HG03342 (cell line): ENCODE results near the gene RACGAP1.

ENCODE experiments used
- ATAC-seq: cut with Tn5 transposase; IDR thresholded peaks from one replicate; pipeline ENCODE4 v1.9.1; 2021; ENCODE audit warnings: mild to moderate bottlenecking, moderate library complexity; ENCODE audit not compliant: unreplicated experiment

RACGAP1 gene

DNA sequence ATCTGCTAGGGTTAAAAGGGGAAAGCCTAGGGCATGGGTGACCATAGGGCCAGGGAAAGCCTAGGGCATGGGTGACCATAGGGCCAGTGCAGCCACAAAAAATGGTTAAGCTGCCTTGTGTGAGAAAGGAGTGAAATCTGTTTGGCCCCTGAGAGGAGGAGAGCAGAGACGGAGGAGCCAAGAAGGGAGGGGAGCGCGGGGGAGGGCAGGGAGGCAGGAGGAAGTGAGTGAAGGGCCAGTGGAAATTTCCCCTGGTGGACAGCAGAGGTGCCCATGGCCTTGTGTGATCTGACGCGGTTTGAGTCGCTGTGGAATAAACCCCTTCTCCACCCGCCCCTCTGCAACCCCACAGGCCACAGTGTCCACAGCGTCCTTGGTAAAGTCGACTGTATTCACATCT is 53.2 kb downstream of the RACGAP1 start:
- ATAC-seq, result no peak

DNA sequence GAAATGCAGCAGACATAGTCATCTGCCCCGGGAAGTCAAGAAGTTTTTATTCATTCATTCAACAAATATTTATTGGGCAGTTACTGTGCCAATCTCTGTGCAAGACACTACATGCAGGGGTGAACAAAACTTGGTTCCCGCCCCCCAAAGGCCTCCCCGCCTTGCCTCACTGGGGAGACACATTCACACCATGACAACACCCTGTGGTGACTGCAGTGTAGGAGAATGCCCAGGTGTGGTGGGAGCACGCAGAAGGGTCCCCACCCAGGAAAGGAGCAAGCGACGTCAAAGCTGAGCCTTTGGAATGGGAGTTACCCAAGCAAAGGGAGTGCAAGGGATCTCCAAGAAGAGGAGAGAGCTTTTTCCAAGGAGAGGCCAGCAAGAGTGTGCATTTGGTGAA is 54.2 kb downstream of the RACGAP1 start:
- no peak for ATAC-seq

DNA sequence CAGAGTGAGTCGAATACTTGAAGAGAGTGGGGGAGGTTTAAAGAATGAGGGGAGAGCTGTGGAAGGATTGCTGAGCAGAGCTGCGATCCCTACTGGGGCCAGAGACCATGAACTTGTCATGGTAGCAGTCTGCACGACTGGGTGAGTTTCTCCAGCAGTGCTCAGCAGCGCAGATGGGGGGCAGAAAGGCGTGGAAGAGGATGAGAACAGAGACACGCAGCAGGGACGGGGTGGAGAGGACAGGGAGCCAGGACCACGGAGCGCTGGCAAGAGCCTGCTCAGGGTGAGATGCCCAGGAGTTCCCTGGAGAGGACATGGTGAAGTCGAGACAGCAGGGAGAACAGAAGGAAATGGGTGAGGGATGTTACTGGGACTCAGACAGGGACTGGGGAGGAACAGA is 54.6 kb downstream of the RACGAP1 start:
- ATAC-seq, result no peak

DNA sequence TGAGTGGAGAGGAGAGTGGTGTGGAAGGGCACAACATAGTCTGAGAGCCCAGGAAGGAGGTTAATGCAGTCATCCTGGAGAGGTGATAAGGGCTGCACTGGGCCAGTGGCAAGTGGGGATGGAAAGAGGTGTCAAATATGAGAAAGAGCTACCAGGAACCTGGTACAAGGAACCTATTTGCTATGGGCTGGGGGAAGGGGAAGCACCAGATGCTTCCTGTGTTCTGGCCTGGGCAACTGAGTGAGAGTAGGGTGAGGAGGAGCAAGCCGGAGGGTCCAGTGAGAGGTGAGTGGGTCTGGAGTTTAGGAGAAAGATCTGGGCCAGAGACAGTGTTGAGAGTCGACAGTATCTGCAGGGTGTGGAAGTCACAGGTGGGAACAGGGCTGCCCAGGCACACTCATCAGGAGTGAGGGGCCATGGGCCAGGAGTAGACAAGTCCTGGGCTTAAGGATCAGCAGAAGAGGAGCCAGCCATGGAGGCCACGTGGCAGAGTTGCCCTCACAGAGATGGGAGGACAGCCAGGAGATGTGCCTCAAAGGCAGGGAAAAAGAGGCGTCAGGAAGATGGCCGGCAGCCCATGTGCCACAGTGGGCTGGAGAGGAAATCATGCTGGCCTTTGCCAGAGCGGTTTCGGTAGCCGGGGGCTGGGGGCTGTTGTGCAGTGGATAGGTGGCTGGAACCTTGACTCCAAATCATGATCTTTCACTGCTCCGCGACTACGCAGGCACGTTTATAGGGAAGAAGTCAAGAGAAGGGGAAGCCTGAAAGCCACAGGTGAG is 55.5 kb downstream of the RACGAP1 start:
- ATAC-seq, result no peak

DNA sequence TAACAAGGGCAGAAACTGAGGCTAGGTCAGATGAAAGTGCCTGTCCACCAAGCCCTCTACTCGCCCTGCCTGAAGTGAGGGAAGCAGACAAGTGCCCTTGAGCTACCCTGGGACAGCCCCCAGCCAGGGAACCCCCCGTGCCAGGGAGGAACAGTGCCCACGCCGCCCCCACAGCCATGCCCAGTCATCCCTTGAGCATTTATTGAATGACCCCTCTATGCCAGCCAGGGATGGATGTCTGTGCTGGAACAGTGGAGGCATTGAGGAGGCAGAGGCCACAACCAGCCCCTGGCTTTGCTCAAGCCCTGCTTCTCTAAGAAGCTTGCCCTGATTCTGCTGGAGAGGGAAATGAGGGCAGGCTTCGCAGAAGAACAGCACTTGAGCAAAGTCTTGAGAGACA is 56.3 kb downstream of the RACGAP1 start:
- no peak for ATAC-seq

DNA sequence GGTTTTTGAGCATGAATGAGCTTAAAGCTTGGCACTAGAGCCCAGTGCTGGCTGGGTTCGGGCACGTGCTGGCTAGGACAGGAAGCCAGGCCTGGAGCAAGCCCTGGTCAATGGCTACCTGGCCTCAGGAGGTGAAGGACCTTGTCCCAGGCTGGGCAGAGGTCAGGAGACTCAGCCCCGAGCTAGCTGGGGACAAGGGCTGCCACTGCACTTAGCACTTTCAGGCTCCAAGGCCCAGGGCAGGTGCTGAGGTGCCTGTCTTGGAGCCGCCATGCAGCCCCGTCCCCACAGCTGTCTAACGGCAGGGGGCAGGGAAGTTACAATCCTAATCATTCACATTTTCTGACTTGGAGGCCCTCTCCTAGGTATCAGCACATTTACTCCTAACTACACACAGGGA is 56.8 kb downstream of the RACGAP1 start:
- ATAC-seq, result no peak

DNA sequence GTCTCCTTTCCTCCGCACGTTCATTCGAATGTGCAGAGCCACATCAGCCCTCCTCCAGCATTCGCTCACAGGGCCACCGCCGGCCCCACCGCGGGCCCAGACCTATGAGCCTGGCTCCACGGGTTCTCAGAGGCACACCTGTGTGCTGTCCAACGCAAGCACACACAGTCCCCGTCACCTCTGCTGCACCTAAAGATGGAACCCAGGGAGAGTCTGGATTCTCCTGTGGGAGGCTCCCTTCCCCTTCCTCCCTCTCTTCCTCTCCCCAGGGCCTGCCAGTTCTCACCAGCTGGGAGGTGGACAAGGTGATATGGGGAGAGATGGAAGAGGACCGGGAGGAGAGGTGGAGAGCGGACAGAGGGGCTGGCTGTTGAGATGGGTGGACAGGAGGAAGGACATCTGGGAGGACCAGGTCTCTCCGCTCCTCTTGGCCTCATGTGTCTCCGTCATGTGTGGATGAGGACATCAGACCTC is 57.5 kb downstream of the RACGAP1 start:
- ATAC-seq, result no peak

DNA sequence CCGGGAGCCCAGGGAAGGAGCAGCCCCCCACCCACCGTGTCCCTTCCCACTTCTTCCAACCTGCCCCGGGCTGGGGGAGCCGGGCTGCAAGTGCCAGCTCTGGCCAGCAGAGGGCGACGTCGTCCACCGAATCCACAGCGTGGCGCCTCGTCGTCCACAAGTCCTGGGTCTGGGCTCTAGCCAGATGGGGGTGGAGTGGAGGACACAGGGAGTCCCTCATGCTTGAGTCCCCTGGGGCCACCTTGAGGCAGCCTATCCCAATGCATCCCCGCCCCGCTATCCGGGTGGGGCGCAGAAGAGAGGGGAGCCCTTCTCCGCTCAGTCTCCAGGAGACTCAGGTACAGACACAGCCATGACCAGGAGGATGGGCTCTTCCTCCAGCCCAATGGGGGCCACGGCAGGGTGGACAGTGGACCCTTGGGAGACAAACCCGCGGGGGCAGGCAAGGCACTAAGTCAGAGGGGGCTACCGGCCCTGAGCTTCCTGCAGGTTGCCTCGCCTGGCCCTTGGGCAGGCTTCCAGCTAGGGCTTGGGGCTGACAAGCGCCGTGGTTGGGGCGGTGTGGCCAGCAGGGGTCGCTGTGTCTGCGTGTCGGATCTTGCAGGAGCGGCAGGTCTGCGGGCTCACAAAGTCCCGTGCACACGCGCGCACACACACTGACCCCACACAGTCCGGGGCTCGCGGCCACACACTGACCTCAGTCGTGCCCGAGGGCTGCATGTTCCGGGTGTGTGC is 58.1 kb downstream of the RACGAP1 start:
- ATAC-seq, result no peak

DNA sequence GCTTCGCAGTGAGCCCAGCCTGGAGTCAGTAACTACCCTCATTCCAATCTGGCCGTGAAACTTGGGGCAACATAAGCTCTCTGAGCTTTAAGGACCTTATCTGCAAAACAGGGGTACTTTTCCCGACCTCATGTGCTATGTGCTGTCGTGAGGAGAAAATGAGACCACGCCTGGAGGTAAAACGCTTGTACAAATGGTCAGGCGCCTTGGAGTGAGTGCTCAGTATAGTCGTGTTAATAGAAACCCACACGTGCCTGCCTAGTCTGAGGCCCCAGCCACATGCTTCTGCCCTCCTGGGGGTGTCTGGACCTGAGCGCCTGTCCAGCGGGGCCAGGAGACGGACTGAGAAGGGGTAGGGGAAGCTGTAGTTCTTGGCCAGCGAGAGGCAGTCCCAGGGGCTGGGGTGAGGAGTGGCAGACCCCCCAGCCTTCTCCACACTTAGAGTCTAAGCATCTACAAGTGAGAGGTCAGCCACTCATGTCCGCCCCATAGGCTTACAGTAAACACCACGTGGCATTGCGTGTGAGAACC is 58.7 kb downstream of the RACGAP1 start:
- ATAC-seq, result no peak

DNA sequence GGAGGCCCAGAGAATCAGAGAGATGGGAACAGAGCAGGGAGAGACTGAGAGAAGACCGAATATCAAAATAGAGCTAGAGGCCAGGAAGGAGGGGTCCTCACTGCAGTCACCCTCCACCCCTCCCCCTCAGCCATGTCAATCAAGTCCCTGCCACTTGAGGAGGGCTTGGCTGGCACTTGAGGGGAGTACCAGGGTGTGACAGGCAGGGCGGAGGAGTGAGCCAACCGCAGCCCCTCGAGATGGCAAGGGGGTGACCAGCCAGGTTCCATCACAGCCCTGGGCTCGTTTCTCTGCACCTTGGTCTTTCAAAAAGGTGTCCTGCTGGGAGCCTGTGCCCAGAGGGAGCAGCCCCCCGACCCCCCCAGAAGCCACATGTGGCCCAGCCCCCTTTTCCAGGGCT is 59.5 kb downstream of the RACGAP1 start:
- ATAC-seq, result no peak

DNA sequence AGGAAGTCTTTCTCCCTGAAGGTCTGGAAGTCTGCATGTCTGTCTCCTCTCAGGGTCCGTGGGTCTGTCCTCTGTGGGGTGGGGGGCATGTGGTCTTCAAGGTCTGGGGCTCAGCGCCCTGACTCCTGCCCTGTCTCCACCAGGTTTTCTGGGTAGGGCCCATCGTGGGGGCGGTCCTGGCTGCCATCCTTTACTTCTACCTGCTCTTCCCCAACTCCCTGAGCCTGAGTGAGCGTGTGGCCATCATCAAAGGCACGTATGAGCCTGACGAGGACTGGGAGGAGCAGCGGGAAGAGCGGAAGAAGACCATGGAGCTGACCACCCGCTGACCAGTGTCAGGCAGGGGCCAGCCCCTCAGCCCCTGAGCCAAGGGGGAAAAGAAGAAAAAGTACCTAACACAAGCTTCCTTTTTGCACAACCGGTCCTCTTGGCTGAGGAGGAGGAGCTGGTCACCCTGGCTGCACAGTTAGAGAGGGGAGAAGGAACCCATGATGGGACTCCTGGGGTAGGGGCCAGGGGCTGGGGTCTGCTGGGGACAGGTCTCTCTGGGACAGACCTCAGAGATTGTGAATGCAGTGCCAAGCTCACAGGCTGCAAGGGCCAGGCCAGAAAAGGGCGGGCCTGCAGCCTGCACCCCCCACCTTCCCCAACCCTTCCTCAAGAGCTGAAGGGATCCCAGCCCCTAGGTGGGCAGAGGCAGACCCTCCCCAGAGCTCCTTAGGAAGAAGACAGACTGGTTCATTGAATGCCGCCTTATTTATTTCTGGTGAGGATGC is 60.3 kb downstream of the RACGAP1 start:
- no peak for ATAC-seq

DNA sequence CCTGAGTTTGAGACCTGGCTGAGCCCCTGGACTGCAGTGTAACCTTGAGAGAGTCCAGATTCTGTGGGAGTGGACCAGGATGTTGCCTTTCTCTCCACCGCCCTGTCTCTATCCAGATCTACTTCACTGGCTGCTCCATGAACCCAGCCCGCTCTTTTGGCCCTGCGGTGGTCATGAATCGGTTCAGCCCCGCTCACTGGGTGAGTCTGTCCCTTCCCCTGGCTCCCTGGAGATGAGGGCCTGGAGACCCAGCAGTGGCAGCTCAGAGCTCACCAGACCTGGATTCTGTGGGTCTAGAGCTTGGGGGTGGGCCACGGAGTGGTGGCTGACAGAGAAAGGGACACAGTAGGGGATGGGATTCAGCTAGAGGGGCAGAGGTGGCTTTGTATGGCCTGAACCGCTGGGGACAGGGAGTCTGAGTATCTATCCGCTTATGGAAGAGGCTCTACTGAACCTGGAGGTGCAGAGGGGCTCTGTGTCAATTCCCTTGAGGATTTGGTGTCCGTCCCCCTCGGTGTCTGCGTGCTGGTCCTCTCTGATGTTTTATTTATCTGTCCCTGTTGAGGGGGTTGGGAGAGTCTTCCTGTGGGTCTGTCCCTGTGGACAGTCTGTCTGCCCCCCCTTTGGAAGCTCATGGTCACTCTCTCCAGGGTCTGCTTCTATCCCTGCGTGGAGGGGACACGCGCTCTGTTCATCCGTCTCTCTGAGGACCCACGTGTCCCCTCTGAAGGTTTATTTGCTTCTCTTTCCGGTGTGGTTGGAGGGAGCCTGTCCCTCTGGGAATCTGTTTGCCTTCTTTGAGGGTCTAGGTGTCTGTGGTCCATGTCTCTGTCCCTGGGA is 61.1 kb downstream of the RACGAP1 start:
- no peak for ATAC-seq

DNA sequence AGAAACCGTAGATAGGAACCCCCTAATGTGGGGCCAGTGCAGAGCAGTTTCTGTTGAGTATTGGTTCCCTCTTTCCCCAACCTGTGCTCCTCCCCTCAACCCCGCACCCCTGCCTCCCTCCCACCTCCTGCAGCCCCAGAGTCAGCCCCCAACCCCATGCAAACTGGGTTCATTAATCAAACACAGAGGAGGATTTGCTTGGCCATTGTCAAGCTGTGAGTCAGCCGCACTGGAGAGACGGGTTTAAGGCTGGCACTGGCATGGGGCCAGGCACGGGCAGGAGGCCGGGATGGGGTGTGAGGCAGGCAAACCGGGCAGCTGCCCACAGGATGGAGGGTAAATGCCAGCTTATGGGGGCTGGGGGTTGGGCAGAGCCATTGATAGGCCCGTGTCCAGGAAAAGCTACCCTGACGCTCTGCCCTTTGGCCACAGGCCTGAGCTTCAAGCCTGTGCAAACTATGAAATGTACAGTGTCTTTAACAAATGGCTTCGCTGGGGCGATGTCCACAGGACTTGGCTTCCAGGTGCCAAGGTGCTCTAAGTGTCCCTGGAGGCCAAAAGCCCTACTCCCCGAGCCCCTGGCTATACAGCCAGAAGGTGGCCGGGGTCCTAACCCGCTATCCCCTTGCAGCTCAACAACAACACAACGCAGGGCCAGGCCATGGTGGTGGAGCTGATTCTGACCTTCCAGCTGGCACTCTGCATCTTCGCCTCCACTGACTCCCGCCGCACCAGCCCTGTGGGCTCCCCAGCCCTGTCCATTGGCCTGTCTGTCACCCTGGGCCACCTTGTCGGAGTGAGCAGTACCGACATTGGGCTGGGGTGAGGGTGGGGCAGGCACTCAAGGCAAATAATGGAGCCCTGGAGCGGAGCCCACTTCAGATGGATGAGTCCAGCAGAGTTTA is 62.2 kb downstream of the RACGAP1 start:
- ATAC-seq, result no peak

DNA sequence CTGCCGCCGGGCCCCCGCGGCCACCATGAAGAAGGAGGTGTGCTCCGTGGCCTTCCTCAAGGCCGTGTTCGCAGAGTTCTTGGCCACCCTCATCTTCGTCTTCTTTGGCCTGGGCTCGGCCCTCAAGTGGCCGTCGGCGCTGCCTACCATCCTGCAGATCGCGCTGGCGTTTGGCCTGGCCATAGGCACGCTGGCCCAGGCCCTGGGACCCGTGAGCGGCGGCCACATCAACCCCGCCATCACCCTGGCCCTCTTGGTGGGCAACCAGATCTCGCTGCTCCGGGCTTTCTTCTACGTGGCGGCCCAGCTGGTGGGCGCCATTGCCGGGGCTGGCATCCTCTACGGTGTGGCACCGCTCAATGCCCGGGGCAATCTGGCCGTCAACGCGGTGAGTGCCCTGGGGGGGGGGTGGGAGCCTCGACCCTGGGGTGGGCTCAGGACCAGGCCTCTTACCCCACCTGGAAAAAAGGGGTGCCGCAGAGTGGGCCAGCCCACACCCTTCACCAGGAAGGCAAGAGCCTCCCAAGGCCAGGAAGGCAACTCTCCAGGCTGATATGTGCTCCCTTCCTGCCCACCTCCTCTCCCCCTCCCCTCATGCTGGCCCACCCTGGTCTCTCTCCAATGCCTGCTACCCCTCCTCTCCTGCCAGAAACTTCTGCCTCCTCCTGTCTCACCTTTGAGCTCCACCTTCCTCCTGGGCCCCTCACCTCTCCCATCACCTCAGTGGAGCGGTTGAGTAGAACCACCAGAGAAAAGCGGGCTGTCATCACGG is 63.1 kb downstream of the RACGAP1 start:
- no peak for ATAC-seq

DNA sequence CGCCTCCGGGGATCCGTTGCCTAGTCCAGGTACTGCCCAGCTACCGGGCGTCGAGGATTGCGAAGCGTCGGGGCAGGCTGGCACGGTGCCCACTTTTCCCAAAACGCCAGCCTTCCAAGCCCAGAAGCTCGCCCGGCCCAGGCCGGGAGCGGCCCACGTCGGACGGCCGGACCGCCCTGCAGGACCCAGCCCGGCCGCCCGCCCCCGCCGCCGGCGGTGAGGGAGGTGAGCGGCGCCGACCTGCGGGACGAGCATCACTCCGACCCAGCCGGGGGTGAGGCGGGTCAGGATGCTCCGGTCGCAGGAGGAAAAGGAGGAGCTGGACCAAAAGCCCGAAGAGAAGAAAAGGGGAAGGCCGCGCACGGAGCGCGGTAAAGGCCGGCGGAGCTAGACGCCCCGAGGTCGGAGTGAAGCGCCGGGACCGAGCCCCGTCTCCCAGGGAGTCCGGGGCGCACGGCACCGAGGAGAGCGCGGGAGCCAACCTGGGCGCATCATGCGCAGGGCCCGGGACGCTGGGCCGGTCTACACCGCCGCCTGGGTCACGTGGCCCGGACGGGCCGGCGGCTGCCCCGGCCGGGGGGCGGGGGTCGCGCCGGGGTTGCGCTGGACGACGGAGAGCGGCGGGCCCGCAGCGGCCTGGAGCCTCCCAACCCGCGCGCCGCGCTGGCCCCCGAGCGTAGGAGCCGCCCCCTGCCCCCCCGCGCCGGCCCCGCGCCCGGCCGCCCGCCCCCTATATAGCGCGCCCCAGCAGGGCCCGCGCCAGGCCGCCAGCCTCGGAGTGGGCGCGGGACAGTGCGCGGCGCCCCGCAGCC is 64.0 kb downstream of the RACGAP1 start, which contains the start of gene AQP5:
TSS of gene AQP5 (plus strand) at position 762 of the 812 bp plus-strand sequence. CDS start 146 bp downstream, outside the sequence.
- ATAC-seq, result no peak

DNA sequence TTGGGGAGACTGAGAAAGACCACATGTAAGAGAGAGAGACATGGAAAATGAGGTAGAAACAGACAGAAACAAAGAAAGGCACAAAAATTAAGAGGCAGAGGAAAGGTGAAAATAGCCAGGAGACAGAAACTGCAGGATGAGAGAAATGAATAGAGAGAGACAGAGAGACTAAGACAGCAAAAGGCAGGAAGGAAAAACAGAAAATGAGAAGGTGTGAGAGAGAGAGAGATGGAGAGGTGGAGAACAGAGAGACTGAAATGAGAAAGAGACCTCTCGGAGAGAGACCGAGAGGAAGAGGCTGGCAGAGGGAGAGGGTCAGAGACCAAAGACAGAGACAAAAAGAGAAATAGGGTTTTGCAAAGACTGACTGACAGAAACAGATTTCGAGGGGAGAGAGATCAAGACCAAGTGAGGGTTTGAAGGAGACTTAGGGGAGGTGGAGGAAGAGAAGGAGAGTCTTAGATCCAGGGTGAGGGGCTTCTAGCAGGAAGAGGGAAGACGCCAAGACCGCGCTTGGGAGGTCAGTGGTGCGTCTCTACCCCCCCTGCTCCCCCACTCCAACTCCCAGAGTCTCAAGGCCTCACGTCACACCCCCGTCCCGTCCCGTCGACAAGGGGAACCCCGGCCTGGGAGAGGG is 64.7 kb downstream of the RACGAP1 start:
- no peak for ATAC-seq
